Trophoblast cell (in vitro differentiated cells and primary cell): Measurements from ENCODE around the gene ZNF267.

ENCODE experiments used
- DNase-seq, 2 donors: peaks; one replicate each; pipeline ENCODE4 v3.0.0-alpha.2; 2016
- H2AFZ ChIP-seq: 2 replicates; pipeline ENCODE4 v1.6.1; 2013; ENCODE audit warnings: low read length, moderate library complexity, mild to moderate bottlenecking; ENCODE audit not compliant: insufficient read depth, poor library complexity
- H2AK5ac ChIP-seq: 2 replicates; pipeline ENCODE4 v1.6.1; 2013; ENCODE audit warnings: mild to moderate bottlenecking, low read length
- H2BK120ac ChIP-seq: 2 replicates; pipeline ENCODE4 v1.6.1; 2013; ENCODE audit warnings: low read length, mild to moderate bottlenecking, moderate library complexity; ENCODE audit not compliant: insufficient read depth, poor library complexity
- H2BK12ac ChIP-seq: 2 replicates; pipeline ENCODE4 v1.6.1; 2013; ENCODE audit warnings: mild to moderate bottlenecking, low read length, moderate library complexity
- H2BK5ac ChIP-seq: 2 replicates; pipeline ENCODE4 v1.6.1; 2013; ENCODE audit warnings: low read length, low read depth, moderate library complexity, mild to moderate bottlenecking; ENCODE audit not compliant: poor library complexity
- H3K14ac ChIP-seq: 2 replicates; pipeline ENCODE4 v1.6.1; 2013; ENCODE audit warnings: mild to moderate bottlenecking, low read length
- H3K18ac ChIP-seq: 2 replicates; pipeline ENCODE4 v1.6.1; 2013; ENCODE audit warnings: mild to moderate bottlenecking, low read length
- H3K23ac ChIP-seq: 2 replicates; pipeline ENCODE4 v1.6.1; 2013; ENCODE audit warnings: low read length
- H3K27ac ChIP-seq: 2 replicates; pipeline ENCODE4 v1.5.1; 2013; ENCODE audit warnings: low read depth, mild to moderate bottlenecking, inconsistent platforms, low read length, moderate library complexity
- H3K27me3 ChIP-seq: 2 replicates; pipeline ENCODE4 v1.6.1; 2013; ENCODE audit warnings: inconsistent platforms, mild to moderate bottlenecking, low read length, moderate library complexity; ENCODE audit not compliant: insufficient read depth
- H3K36me3 ChIP-seq, 2 experiments: 1 replicate in 1 of 2; 2 replicates in 1 of 2; pipeline ENCODE4 v1.6.1; 2013; ENCODE audit warnings: low read length in 2 of 2, mild to moderate bottlenecking in 2 of 2, moderate library complexity in 1 of 2; ENCODE audit not compliant: insufficient read depth in 2 of 2, control insufficient read depth in 1 of 2
- H3K4ac ChIP-seq: 2 replicates; pipeline ENCODE4 v1.6.1; 2013; ENCODE audit warnings: low read depth, mild to moderate bottlenecking, low read length, moderate library complexity
- H3K4me1 ChIP-seq, 2 experiments: 1 replicate in 1 of 2; 2 replicates in 1 of 2; pipeline ENCODE4 v1.6.1; 2013; ENCODE audit warnings: low read length in 2 of 2, mild to moderate bottlenecking in 2 of 2, moderate library complexity in 1 of 2; ENCODE audit not compliant: insufficient read depth in 2 of 2, control insufficient read depth in 1 of 2
- H3K4me2 ChIP-seq: 2 replicates; pipeline ENCODE4 v1.6.1; 2013; ENCODE audit warnings: inconsistent platforms, mild to moderate bottlenecking, low read length, moderate library complexity
- H3K4me3 ChIP-seq: 2 replicates; pipeline ENCODE4 v1.5.1; 2013; ENCODE audit warnings: mild to moderate bottlenecking, low read depth, low read length, inconsistent platforms
- H3K79me1 ChIP-seq: one replicate; pipeline ENCODE4 v1.6.1; 2013; ENCODE audit warnings: low read length
- H3K79me2 ChIP-seq: 2 replicates; pipeline ENCODE4 v1.6.1; 2013; ENCODE audit warnings: low read length, mild to moderate bottlenecking; ENCODE audit not compliant: control insufficient read depth, insufficient read depth, poor library complexity
- H3K9ac ChIP-seq: 2 replicates; pipeline ENCODE4 v1.6.1; 2013; ENCODE audit warnings: mild to moderate bottlenecking, low read length
- H3K9me3 ChIP-seq: 2 replicates; pipeline ENCODE4 v1.6.1; 2013; ENCODE audit warnings: low read depth, mild to moderate bottlenecking, control low read depth, inconsistent platforms, low read length; ENCODE audit not compliant: insufficient read depth
- H4K12ac ChIP-seq: 2 replicates; pipeline ENCODE4 v1.6.1; 2013; ENCODE audit warnings: low read depth, mild to moderate bottlenecking, low read length, moderate library complexity
- H4K8ac ChIP-seq: 2 replicates; pipeline ENCODE4 v1.6.1; 2013; ENCODE audit warnings: low read depth, mild to moderate bottlenecking, low read length, moderate library complexity
- H4K91ac ChIP-seq: one replicate; pipeline ENCODE4 v1.6.1; 2013; ENCODE audit warnings: low read depth, mild to moderate bottlenecking, low read length, moderate library complexity
- WGBS: extraction: QIAGEN DNeasy Blood & Tissue Kit; methylation state at CpG from one replicate; pipeline ENCODE4 v1.1.7; 2013; ENCODE audit warnings: missing lambda C conversion rate; ENCODE audit not compliant: insufficient read length, insufficient coverage; ENCODE audit errors: extremely low coverage; 5-methylcytosine and 5-hydroxymethylcytosine counted together

ZNF267 gene

DNA sequence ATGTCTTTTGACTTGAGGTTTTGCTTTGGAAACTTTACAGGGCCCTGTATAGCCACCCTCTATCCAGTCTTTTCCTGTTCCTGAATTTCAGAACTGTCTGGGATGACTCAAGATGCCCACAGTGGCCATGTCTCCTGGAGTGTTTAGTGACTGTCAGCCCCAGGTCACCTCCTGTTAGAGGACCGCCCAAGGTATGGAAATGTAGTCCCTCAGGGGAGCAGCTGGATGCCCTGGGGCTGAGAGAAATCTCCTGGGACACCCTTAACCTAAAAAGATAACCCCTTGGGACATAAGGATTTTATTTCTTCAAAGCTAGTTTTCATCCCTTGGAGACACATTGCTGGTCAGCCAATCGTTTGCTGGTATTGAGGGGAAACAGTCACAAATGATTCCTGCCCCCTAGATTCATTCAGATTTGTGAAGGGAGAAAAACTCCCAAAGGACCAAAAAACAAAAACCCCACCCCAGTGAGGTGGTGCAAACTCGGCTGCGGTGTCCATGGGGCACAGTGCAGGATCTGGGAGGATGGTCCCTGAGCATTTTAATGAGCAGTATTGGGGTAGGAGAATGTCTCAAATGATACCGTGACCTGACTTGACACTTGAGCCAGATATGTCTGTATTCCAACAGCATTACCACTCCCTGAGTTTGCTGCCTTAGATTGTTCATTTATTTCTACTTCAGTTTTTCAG is 1.7 kb downstream of the ZNF267 start:
- WGBS, result no CpG with 5 or more reads among the region's 5 CpGs

DNA sequence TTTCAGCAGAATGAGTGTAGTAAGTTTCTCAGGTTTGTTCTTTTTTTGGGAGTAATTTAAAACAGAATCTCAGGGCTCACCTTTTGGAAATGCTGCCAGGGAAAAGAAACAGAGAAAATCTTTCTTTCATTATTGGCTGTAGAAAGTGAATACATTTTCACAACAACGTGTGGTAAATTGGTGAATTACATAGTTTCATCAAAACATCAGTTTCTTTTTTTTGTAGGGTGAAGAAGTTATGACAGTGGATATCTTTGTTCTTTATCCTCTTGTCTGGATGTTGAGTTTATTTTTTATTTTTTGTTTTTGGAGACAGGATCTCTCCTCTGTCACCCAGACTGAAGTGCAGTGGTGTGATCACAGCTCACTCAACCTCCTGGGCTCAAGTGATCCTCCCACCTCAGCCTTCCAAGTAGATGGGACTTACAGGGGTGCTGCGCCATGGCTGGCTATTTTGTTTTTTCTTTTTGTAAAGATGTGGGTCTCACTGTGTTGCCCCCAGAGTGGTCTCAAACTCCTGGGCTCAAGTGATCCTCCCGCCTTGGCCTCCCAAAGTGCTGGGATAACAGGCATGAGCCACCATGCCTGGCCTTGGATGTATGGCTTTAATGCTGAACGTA is 2.4 kb downstream of the ZNF267 start:
- Histone ChIP-seq H3K9me3 (no peaks in the 10 kb centered on the region), H3K27ac (no peak overlapping the region), H3K4ac (no peak overlapping the region), H3K14ac (no peak overlapping the region), H2BK12ac (no peak overlapping the region), H3K4me2 (no peak overlapping the region), H4K8ac (no peak overlapping the region), H2AK5ac (no peak overlapping the region), H4K91ac (no peak overlapping the region), H3K27me3 (no peaks in the 10 kb centered on the region), H3K36me3 (peaks cover 8 to 12% of the 10 kb centered on the region in 2 experiments), H3K4me1 (peaks cover 10 to 24% of the 10 kb centered on the region in 2 experiments), H3K79me2 (peaks cover 9% of the 10 kb centered on the region), H2BK5ac (no peak overlapping the region), H3K9ac (no peak overlapping the region), H2BK120ac (no peak overlapping the region), H3K79me1 (peaks cover 5% of the 10 kb centered on the region), H2AFZ (no peak overlapping the region), H3K23ac (no peak overlapping the region), H3K18ac (no peak overlapping the region), H3K4me3 (no peak overlapping the region), H4K12ac (no peak overlapping the region)
- DNase-seq, result no peak
- no CpG with 5 or more reads among the region's 4 CpGs for WGBS

More for the DNA sequence above, 1.7 kb downstream of the ZNF267 start:
- H3K4me1 ChIP-seq, result peaks cover 8 to 19% of the 10 kb centered on the region in 2 experiments
- H3K4me2 ChIP-seq, result peak overlapping the region; percentile 64
- no peak overlapping the region for H4K8ac ChIP-seq
- H4K91ac ChIP-seq, result no peak overlapping the region
- no peak overlapping the region for H2BK12ac ChIP-seq
- no peak overlapping the region for H3K27ac ChIP-seq
- H2AFZ ChIP-seq, result no peak overlapping the region
- H3K27me3 ChIP-seq, result no peaks in the 10 kb centered on the region
- H3K14ac ChIP-seq, result no peak overlapping the region
- H4K12ac ChIP-seq, result no peak overlapping the region
- no peak overlapping the region for H3K9ac ChIP-seq
- peak overlapping the region; percentile 28 for H3K4ac ChIP-seq
- H3K36me3 ChIP-seq, result peaks cover 8 to 12% of the 10 kb centered on the region in 2 experiments
- H2AK5ac ChIP-seq, result no peak overlapping the region
- peak; percentile 30 to 45 for DNase-seq
- H3K9me3 ChIP-seq, result no peaks in the 10 kb centered on the region
- no peak overlapping the region for H3K18ac ChIP-seq
- H2BK5ac ChIP-seq, result no peak overlapping the region
- H3K79me1 ChIP-seq, result peaks cover 5% of the 10 kb centered on the region
- H3K79me2 ChIP-seq, result peaks cover 9% of the 10 kb centered on the region
- H3K23ac ChIP-seq, result no peak overlapping the region
- no peak overlapping the region for H2BK120ac ChIP-seq
- no peak overlapping the region for H3K4me3 ChIP-seq

DNA sequence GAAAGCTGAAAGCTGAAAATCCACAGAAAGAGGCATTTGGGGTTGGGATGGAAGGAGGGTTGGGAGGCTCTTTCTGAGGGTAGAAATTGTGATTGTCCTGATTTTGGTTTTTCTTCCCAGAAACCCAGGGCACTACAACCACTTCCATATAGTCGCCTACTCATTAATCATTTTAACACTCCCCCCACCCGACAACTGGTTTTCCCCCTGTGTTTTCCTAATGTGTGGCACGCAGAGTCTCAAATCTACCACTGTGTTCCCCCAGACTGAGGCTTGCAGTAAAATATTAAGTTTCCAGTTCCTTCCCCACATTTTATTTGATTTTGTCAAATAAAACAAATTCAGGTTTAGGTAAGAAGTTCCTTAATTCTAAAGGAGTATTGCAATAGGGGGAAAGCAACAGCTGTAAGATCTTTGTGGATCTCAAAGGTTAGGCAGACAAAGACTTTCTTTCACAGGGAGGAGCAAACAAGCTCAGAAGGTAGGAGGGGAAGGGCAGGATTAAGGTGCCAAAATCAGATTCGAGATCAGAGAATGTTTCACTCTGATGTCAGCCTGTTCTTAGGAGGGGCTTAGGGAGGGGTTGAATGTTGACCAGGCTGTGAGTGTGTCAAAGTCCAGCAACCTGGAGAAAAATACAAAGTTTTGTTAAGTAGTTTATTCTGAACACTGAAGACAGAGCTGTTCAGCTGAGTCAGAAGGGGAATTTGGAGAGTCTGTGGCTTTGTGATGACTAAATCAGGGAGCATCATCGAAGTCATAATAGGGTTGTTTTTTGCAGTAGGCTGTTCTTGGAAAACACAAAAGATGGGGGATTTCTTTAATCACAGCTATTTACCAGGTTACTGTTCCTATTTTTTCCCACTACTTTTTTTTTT is 3.6 kb downstream of the ZNF267 start:
- Histone ChIP-seq H2BK12ac (no peak overlapping the region), H4K12ac (no peak overlapping the region), H3K27me3 (no peaks in the 10 kb centered on the region), H3K9me3 (no peaks in the 10 kb centered on the region), H2AK5ac (no peak overlapping the region), H3K4me3 (no peak overlapping the region), H3K9ac (no peak overlapping the region), H3K79me2 (peaks cover 11% of the 10 kb centered on the region), H3K79me1 (peaks cover 5% of the 10 kb centered on the region), H3K27ac (no peak overlapping the region), H4K91ac (no peak overlapping the region), H4K8ac (no peak overlapping the region), H3K4me1 (peaks cover 10 to 22% of the 10 kb centered on the region in 2 experiments), H3K14ac (no peak overlapping the region), H2BK5ac (no peak overlapping the region), H3K4me2 (no peak overlapping the region), H2AFZ (no peak overlapping the region), H3K23ac (no peak overlapping the region), H3K4ac (peak overlapping the region; percentile 66), H3K36me3 (peaks cover 8 to 12% of the 10 kb centered on the region in 2 experiments), H2BK120ac (no peak overlapping the region), H3K18ac (no peak overlapping the region)
- DNase-seq, result peak; percentile 23 to 52
- WGBS, result no CpG with 5 or more reads among the region's 5 CpGs

DNA sequence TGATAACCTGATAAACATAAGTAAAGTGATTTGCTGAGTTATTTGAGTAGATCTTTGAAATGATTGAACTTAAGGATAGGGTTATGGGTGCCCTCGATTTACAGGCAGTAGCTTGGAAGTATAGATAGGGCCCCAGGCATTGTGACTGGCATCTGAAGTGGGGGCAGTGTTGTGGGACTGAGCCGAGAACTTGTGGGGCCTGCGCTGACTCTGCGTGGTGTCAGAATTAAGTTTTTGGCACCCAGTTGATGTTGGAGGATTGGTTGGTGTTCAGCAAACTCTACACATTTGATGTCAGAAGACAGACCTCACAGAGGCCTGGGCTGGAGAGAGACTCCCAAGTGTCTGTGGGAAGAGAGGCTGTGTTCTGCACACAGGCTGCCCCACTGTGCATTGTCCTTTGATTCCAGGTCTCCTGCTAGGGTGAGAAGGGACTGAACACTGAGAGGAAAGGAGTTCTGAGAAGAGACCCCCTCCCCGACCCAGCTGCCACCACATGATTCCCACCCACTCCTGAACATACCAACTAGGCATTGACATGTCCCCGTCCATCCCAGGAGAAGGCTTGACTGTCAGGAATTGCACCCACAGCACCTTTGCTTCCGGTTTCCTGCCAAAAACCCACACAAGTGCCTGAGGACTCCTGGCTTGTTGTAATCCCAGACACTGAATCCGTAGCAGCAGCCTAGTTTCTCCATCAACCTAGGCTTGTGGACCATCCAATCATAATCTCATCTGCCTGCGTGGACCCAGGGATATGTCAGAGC is 4.5 kb downstream of the ZNF267 start:
- Histone ChIP-seq H3K9ac (no peak overlapping the region), H3K4me2 (no peak overlapping the region)

More for the DNA sequence above, 4.5 kb downstream of the ZNF267 start:
- Histone ChIP-seq H3K4me1 (peaks cover 10 to 19% of the 10 kb centered on the region in 2 experiments), H4K91ac (no peak overlapping the region), H3K27ac (no peak overlapping the region), H2BK120ac (no peak overlapping the region), H4K12ac (no peak overlapping the region), H3K18ac (no peak overlapping the region), H3K4me3 (no peak overlapping the region), H3K79me2 (peaks cover 11% of the 10 kb centered on the region), H3K79me1 (peaks cover 5% of the 10 kb centered on the region), H4K8ac (no peak overlapping the region), H3K36me3 (peaks cover 8 to 12% of the 10 kb centered on the region in 2 experiments), H3K9me3 (no peaks in the 10 kb centered on the region), H3K14ac (no peak overlapping the region), H3K27me3 (no peaks in the 10 kb centered on the region), H2AFZ (no peak overlapping the region), H2AK5ac (no peak overlapping the region), H3K4ac (peak overlapping the region; percentile 60), H2BK12ac (no peak overlapping the region), H3K23ac (no peak overlapping the region), H2BK5ac (no peak overlapping the region)
- no peak for DNase-seq
- WGBS, result no CpG with 5 or more reads among the region's 9 CpGs
